BJ (cell line): ENCODE measurements around the gene KRTAP20-2. TPM values are rescaled to one million over a fixed set of nuclear protein-coding genes. Genes with fewer than 3 reads are reported as not detected.

Experiments
- CTCF ChIA-PET: fragments of 350-600 bp; formaldehyde crosslinking; extraction: SDS; loops from one replicate; lab custom pipeline; 2021; ENCODE audit warnings: antibody characterized with exemption, inconsistent platforms; lab: Yijun Ruan, JAX
- POLR2A ChIA-PET: fragments of 300-600 bp; sonication (Branson Sonifier 250); formaldehyde crosslinking; extraction: SDS; loops from one replicate; lab custom pipeline; 2021; ENCODE audit warnings: antibody characterized with exemption; lab: Charles Lee
- DNase-seq: peaks from one replicate; pipeline ENCODE4 v3.0.0-alpha.2; 2011; ENCODE audit warnings: low read depth
- H3K27me3 ChIP-seq: 2 replicates; pipeline ENCODE4 v1.6.0; 2011; ENCODE audit warnings: low read length; ENCODE audit not compliant: control insufficient read depth, insufficient read depth
- H3K36me3 ChIP-seq: 2 replicates; pipeline ENCODE4 v1.5.1; 2011; ENCODE audit warnings: low read length; ENCODE audit not compliant: control insufficient read depth, insufficient read depth
- H3K4me3 ChIP-seq: 2 replicates; pipeline ENCODE4 v1.5.1; 2011; ENCODE audit warnings: low read depth, mild to moderate bottlenecking, control low read depth, low read length
- polyA plus RNA-seq: library from polyadenylated mRNA; depleted of rRNA; stranded (reverse); fragments of >200 nt; gene quantifications from 2 replicates; pipeline ENCODE4 v1.2.3, GENCODE V29; 2011
- TF ChIP-seq, protein P1 (sequence below): IDR thresholded peaks from 2 replicates; pipeline ENCODE4 v1.5.1; 2011; ENCODE audit warnings: low read depth, mild to moderate bottlenecking, control low read depth, inconsistent platforms, low read length, moderate library complexity; ENCODE audit not compliant: insufficient read depth

The KRTAP20-2 gene
- polyA plus RNA-seq, 1 experiment, result not detected

DNA sequence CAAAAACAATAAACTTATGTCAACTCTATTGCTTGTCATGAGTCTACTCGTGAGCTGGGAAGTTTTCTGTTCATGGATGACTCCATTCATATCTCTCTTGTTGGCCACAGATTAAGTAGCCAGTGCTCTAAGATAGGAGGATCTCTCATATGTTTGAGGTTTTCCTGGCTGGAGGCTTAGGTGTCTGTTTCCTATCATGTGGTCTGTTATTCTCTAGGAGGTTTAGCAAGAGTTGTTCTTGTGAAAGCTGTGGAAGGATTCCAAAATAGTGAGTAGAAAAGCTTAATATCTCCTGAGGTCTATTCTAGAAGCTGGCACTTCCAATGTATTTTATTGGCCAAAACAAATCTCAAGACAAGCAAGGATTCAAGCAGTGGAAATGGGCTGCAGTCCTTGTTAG, 5.8 kb upstream of the KRTAP20-2 start:
- CTCF ChIA-PET, result no interaction called here
- Histone ChIP-seq H3K36me3 (no peaks in the 10 kb centered on the region), H3K27me3 (no peaks in the 10 kb centered on the region), H3K4me3 (no peak overlapping the region)
- POLR2A ChIA-PET, result no interaction called here
- DNase-seq, result no peak
- TF ChIP-seq, protein P1, sequence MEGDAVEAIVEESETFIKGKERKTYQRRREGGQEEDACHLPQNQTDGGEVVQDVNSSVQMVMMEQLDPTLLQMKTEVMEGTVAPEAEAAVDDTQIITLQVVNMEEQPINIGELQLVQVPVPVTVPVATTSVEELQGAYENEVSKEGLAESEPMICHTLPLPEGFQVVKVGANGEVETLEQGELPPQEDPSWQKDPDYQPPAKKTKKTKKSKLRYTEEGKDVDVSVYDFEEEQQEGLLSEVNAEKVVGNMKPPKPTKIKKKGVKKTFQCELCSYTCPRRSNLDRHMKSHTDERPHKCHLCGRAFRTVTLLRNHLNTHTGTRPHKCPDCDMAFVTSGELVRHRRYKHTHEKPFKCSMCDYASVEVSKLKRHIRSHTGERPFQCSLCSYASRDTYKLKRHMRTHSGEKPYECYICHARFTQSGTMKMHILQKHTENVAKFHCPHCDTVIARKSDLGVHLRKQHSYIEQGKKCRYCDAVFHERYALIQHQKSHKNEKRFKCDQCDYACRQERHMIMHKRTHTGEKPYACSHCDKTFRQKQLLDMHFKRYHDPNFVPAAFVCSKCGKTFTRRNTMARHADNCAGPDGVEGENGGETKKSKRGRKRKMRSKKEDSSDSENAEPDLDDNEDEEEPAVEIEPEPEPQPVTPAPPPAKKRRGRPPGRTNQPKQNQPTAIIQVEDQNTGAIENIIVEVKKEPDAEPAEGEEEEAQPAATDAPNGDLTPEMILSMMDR, result no peak

DNA sequence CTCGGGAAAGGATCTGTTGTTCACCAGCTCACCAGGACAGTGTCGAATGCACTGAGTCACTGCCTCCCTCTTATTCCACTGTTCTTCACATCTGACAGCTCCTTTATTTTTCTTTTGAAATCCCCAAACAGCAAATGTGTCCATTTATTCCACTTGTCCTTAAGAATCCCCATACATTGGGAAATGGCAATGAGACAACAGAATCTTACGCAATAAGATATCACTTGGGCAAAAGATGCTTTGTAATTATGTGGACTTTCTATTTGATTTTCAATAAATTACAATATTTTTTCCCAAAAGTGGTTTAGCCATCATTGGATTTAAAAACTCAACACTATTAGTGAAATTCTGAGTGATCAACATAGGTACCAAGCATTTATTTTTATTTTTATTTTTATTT, 3.7 kb downstream of the KRTAP20-2 start:
- Histone ChIP-seq H3K4me3 (no peak overlapping the region), H3K36me3 (no peaks in the 10 kb centered on the region), H3K27me3 (no peaks in the 10 kb centered on the region)
- ChIA-PET POLR2A (no interaction called here), CTCF (no interaction called here)
- DNase-seq, result no peak
- TF ChIP-seq, protein P1, result no peak

DNA sequence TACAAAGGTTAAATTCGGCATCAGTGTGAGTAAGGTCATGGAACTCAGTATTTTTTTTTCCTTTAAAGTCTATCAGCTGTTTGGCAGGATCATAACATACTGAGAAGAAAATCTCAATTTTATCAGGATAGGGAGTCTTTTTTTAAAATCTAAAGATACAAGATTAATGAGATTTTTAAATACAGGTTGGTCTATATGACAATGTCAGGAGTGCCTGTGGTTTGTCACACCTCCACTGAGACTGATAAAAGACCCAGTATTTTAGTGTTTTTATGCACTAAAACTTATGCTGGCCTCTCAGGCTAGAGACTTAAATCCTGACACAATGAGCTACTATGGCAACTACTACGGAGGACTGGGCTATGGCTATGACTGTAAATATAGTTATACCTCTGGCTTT, 7.6 kb downstream of the KRTAP20-2 start, which contains the start of gene KRTAP20-3:
Gene KRTAP20-3 (plus strand): TSS at position 301 of the 400 bp plus-strand sequence.
- no peak for DNase-seq
- TF ChIP-seq, protein P1, result no peak
- ChIA-PET POLR2A (no interaction called here), CTCF (no interaction called here)
- no peaks in the 10 kb centered on the region for H3K27me3 ChIP-seq
- H3K4me3 ChIP-seq, result no peak within 1 kb of the TSS
- H3K36me3 ChIP-seq, result no peaks in the 10 kb centered on the region

DNA sequence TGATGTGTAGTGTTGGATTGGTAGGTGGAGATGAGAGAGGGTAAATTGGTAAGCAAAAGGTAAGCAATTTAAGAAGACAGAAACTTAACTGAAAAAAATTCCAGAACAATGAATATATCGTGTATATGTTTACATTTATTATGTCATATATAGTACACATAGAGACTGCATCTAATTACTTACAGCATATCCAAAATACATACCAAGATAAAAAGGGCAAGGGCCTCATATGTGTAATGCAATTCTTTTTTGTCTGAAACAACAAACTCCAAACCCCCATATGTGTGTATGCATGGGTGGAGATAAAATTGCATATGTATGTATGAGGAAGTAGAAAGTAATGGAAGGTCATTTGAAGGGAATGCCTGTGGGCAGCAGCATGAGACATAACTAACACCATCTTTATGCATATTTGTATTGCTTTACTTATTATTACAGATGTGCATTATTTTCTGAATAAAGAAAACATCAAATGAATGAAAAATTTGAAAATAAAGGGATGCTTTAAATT, 12.0 kb downstream of the KRTAP20-2 start:
- ChIA-PET CTCF (no interaction called here), POLR2A (no interaction called here)
- DNase-seq, result no peak
- H3K4me3 ChIP-seq, result no peak overlapping the region
- no peaks in the 10 kb centered on the region for H3K27me3 ChIP-seq
- no peaks in the 10 kb centered on the region for H3K36me3 ChIP-seq
- TF ChIP-seq, protein P1, result no peak

DNA sequence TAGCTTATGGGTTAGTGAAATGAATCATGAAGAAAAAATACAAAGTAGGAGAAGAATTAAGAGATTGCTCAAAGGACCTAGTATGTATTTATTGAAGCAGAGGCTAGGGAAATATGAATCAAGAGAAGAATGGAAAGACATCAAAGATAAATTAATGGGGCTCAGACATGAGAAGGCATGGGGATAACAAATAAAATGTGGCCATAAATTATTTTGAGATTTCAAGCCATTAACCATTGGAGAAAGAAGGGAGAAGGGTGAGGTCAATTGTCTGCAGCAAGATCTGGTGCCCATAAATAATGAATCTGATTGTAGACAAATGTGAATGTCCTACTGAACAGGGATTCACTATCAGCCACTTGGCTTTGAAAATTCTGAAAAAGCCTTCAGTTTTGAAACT, 17.9 kb downstream of the KRTAP20-2 start:
- ChIA-PET CTCF (no interaction called here), POLR2A (no interaction called here)
- H3K4me3 ChIP-seq, result no peak overlapping the region
- H3K36me3 ChIP-seq, result no peaks in the 10 kb centered on the region
- TF ChIP-seq, protein P1, result no peak
- H3K27me3 ChIP-seq, result no peaks in the 10 kb centered on the region
- no peak for DNase-seq
